Activated CD4-positive, alpha-beta T cell treated with anti-CD3 and anti-CD28 coated beads, Interleukin-2, Interleukin-4, amounts not matched to agents 100 ng/mL and 50 ng/mL, durations not matched to agents 16 hours and 8 hours (primary cell): ENCODE measurements around the gene BTBD19.
A peak's percentile ranks its signal among the peaks of the same experiment; 100 is the strongest.
"Not testable (repeated sequence)": the region's sequence is repeated elsewhere in the genome, so short reads cannot be mapped to it uniquely, and the experiment has no call there.

Experiments used
- DNase-seq: peaks from one replicate; pipeline ENCODE4 v3.0.0-alpha.2; 2020; ENCODE audit warnings: low spot score

Gene BTBD19

DNA sequence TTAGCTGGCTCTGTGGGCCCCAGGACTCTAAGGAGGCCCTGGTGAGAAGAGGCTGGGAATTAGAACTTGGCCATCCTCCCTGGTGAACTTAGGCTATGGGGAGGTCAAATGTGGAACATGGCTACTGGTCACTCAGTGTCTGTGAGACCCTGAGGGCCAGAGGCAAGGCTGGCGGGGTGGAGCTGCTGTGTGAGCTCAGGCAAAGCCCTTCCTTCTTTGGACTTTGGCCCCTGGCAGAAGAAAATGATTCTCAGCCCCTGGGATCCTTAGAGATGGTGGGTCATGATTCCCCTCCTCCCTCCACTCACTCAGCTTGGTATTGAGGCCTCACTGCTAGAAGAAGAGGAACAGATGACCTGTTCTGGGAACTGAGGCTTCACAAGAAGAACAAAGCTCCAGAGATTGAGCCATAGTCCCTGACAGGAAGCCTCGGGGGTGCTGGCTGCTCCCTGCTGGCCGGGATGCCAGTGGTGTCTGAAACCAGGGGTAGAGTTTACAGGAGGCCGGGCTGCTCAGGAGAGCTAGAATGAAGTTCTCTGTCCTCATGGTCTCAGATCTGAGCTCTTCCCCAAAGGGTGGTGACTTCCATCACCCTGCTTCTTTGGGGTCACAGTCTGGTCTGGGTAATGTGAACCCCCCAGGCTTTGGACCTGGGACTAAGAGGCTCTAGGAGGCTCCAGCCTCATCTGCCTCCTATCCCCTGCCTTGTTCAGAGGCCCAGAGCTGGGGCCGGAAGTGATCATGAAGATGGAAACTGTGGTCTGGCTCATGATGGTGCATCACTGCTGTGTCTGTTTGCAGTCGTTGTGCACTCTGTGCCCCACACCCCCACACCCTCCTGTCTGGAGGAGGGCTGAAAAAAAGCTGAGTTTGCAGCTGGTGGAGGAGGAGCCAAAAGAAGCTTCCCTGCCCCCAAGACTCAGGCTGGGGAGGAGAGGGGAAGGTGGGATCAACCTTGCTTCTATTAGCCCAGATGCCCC lies 905 bp downstream of the BTBD19 start:
- DNase-seq = peak; percentile 96

GRCh38 chr1:44810101-44810761 lies 1.9 kb downstream of the BTBD19 start:
- DNase-seq = peak; percentile 35

DNA sequence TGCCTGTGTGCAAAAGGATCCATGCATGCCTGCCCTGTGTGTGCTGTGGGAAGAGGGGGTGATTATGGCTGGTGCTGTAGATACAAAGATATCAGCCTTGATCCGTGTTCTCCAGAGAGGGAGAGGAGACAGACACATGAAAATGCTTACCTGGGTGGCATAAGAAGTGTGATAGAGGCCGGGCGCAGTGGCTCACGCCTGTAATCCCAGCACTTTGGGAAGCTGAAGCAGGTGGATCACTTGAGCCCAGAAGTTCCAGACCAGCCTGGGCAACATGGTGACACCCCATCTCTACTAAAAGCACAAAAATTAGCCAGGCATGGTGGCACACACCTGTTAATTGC lies 2.4 kb downstream of the BTBD19 start:
- not testable (repeated sequence) for DNase-seq

GRCh38 chr1:44811234-44811633 lies 2.9 kb downstream of the BTBD19 start:
- DNase-seq = no peak

GRCh38 chr1:44812822-44813543 lies 4.7 kb downstream of the BTBD19 start:
- DNase-seq = no peak

- not testable (repeated sequence) for DNase-seq
These were observed 7.6 kb downstream of the BTBD19 start for GRCh38 chr1:44815926-44816325.

GRCh38 chr1:44817307-44817706 lies 9.0 kb downstream of the BTBD19 start:
- DNase-seq = no peak

DNA sequence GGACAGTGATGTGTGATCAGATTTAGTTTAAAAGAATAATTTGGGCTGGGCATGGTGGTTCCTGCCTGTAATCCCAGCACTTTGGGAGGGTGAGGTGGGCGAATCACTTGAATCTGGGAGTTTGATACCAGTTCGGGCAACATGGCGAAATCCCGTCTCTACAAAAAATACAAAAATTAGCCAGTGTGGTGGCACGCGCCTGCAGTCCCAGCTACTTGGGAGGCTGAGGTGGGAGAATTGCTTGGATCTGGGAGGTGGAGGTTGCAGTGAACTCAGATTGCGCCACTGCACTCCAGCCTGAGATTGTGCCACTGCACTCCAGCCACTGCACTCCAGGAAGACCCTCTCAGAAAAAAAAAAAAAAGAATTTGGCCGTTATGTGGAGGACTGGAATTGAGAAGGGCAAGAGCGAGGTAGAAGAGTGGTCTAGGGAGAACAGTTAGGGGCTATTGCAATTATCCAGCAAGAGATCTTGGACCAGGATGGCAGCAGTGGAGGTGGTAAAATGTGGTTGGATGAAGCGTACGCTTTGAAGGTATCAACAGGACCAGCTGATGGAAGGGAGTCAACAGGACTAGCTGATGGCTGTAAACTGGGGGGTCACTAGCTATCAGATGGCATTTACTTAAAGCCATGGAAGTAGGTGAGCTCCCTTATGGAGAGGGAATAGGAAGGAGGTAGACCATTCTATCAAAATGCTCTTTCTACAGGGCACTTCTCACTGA lies 9.6 kb downstream of the BTBD19 start:
- DNase-seq = no peak

GRCh38 chr1:44819196-44819607 lies 10.9 kb downstream of the BTBD19 start:
- DNase-seq = no peak

- DNase-seq = peak; percentile 96
These were observed 11.4 kb downstream of the BTBD19 start for GRCh38 chr1:44819608-44820327.

DNA sequence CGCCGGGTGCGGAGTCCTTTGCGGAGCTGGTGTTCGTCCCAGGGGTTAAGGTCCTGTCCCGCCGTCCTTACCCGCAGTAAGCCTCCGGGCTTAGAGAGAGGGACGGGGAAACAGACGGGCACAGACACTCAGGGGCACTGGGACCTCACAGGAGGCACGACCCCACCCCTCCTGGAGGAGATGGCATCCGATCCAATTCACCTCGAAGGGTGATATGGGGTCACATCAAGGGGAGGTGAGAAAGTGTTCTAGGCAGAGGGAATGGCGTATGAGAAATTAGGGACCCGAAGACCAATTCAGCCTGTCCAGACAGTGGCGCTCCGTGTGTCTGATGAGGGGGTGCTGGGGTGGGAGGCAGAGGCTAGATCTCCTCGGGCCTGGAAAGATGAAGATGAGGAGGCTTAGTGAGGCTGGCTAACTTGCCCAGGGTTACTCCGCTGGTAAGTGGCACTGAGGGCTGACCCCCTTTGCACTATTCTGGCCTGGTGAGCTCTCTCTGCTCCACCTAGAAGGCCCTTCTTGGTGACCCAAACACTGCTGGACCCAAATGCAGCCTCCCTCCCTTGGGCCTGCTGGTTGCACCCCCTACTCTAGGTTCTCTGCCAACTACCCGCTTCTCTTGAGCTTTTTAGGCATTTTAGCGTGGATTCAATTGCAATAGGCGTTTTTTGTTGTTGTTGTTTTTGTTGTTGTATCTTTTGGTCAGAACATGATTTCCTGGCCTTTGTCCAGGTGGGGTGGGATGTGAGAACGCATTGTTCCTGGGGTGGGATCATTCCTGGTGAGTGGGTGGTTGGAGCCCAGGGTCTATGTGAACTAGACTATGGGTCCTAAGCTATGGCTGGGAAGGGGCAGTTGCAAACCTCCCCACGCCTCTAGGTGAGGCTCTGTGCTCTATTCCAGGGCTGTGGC lies 12.3 kb downstream of the BTBD19 start:
- DNase-seq = no peak

GRCh38 chr1:44821240-44821715 lies 13.0 kb downstream of the BTBD19 start:
- DNase-seq = no peak

DNA sequence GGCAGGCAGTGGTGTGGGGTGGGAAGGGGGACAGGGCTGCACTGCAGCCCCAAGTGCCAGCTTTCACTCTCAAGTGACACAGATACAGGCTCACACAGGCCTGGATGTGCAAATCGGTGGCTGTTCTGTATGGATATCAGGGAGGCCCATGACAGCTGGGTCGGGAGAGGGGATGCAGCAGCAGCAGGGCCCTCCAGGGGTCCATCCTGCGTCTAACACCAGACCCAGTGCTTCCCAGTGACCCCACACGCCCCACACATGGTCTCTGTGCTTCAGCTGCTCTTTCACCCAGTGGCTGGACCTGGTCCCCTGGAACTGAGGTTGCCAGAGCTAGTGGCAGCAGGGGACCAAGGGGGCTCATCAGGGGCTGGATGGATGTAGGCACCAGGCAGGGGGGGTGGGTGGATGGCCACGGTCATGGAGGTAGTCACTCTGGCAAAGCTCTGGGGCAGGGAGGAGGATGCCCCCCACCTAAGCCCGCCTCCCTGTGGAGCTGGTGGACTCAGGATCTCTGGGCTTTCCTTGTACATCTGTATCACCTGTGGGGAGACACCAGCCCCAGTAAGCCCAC lies 13.9 kb downstream of the BTBD19 start:
- DNase-seq = no peak

DNA sequence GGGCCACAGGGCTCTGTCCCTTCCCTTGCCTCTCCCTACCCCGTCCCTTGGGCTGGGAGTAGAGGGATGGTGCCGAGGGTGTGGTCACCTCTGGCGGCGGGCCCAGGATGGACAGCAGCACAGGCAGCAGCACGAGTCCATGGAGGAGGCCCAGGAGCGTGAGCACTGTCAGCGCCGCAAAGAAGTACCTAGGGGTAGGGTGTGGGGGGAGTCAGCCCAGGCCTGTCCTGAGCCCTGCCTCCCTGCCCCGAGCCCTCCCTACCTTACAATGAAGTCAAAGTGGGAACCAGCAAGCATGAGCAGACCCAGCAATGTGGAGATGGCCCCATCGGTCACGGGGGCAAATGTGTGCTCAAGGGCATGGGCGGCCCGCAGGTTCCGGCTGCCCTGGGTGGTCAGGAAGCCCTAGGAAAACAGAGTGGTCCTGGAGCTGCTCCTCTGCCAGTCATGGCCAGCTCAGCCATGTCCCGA lies 14.7 kb downstream of the BTBD19 start:
- no peak for DNase-seq

DNA sequence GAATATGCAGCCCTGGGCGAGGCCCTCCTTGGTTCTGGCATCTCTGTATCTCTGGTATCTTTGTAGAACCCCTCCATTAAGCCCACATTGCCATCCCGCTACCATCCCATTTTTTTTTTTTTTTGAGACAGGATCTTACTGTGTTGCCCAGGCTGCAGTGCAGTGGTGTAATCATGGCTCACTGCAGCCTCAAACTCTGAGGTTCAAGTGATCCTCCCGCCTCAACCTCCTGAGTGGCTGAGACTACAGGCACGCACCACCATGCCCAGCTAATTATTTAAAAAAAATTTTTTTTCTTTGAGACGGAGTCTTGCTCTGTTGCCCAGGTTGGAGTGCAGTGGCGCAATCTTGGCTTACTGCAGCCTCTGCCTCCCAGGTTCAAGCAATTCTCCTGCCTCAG lies 16.1 kb downstream of the BTBD19 start:
- DNase-seq = not testable (repeated sequence)

- no peak for DNase-seq
These were observed 18.3 kb downstream of the BTBD19 start for GRCh38 chr1:44826375-44827196.

GRCh38 chr1:44827197-44828002 lies 19.1 kb downstream of the BTBD19 start:
- DNase-seq = no peak
